ENCODE data around the gene GRIA1. TPM values are rescaled to one million over a fixed set of nuclear protein-coding genes. Genes with fewer than 3 reads are reported as not detected.
"Not testable (repeated sequence)": the region's sequence is repeated elsewhere in the genome, so short reads cannot be mapped to it uniquely, and the experiment has no call there.

The GRIA1 gene
- total and polyA plus RNA-seq, 10 of the 15 experiments (the other 5 are each of a cell fraction or from before 2014, with no cell fraction given), result 0.04 to 0.18 (median 0.04) TPM; not detected in 7

DNA sequence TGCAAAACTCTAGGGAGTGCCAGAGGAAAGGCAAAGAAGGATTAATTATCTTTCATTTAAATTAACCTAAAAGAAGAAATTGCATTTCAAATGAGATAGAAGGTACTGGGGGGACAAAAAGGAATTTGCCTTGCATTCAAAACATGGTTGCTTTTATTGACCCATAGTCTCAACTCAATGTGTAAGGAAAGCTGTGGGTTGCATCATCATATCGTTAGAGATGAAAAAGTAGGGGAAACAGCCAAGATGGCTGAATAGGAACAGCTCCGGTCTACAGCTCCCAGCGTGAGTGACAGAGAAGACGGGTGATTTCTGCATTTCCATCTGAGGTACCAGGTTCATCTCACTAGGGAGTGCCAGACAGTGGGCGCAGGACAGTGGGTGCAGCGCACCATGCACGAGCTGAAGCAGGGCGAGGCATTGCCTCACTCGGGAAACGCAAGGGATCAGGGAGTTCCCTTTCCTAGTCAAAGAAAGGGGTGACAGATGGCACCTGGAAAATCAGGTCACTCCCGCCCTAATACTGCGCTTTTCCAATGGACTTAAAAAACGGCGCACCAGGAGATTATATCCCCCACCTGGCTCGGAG is 232.6 kb downstream of the GRIA1 start:
- CTCF ChIA-PET; FAIRE-seq; H3K4me2 ChIP-seq (ENCODE audit: control insufficient read depth, insufficient read depth); RAD21 ChIA-PET (ENCODE audit: unreplicated experiment); DNase-seq (ENCODE audit: low read depth, low spot score); ATAC-seq; H3K27ac ChIP-seq (ENCODE audit: control insufficient read depth, insufficient read depth); H2AFZ ChIP-seq (ENCODE audit: control insufficient read depth, low read depth, low read length); intact Hi-C loops (cut with micrococcal nuclease; ENCODE audit: unreplicated experiment); H3K9me3 ChIP-seq (replicated peaks; ENCODE audit: control insufficient read depth, insufficient read depth, low read length); H3K36me3 ChIP-seq (ENCODE audit: control insufficient read depth in 2 of 2, insufficient read depth in 2 of 2, low read length in 1 of 2); H4K20me1 ChIP-seq (ENCODE audit: control insufficient read depth, insufficient read depth); POLR2A ChIA-PET; H3K27me3 ChIP-seq (replicated peaks in 1 of 2; ENCODE audit: control insufficient read depth in 2 of 2, insufficient read depth in 2 of 2, low read length in 1 of 2); H3K9ac ChIP-seq (ENCODE audit: control insufficient read depth, insufficient read depth, low read length); H3K79me2 ChIP-seq (ENCODE audit: control insufficient read depth, insufficient read depth, low read length); H3K4me3 ChIP-seq; H3K4me1 ChIP-seq (ENCODE audit: control insufficient read depth, insufficient read depth, low read length); BruUV-seq (replicated peaks); SMC1A ChIA-PET (ENCODE audit: uncharacterized antibody, unreplicated experiment); in situ Hi-C loops (cut with MboI): not testable (repeated sequence)
- 50% methylated on average over 9 of the region's 15 CpGs for WGBS (ENCODE audit: insufficient coverage, insufficient replicate concordance, low lambda C conversion rate, missing lambda C conversion rate)

DNA sequence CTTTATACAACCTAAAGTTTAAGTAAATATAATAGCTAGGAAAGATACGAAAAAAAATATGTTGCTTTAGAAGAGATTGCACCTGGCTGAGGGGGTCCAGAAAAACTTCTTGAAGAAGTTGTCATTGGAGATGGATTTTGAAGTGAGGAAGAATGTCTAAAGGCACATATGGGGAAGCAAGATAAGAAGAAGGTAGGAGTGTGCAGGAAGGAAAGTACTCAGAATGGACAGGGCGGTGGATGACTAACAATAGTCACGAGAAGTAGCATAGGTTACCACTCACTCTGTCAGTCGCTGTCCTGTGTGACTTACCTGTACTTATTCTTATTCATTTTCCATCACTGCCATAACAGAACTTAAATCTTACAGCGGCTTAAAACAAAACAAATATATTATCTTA is 251.6 kb downstream of the GRIA1 start:
- H4K20me1 ChIP-seq (ENCODE audit: control insufficient read depth, insufficient read depth), result no peaks in the 10 kb centered on the region
- BruUV-seq (replicated peaks), result no TSS peak
- no peaks in the 10 kb centered on the region for H3K4me1 ChIP-seq (ENCODE audit: control insufficient read depth, insufficient read depth, low read length)
- no peaks in the 10 kb centered on the region for H3K9me3 ChIP-seq (replicated peaks; ENCODE audit: control insufficient read depth, insufficient read depth, low read length)
- ATAC-seq (no peak), DNase-seq (ENCODE audit: low read depth, low spot score) (no peak), FAIRE-seq (no peak)
- no peak overlapping the region for H2AFZ ChIP-seq (ENCODE audit: control insufficient read depth, low read depth, low read length)
- H3K36me3 ChIP-seq (ENCODE audit: control insufficient read depth in 2 of 2, insufficient read depth in 2 of 2, low read length in 1 of 2), result no peaks in the 10 kb centered on the region
- TF ChIP-seq GABPA (IDR thresholded peaks at IDR 0.05; ENCODE audit: low read depth), result no peak
- no peak for TF ChIP-seq IKZF2 (IDR thresholded peaks at IDR 0.05)
- TF ChIP-seq ATF2 (IDR thresholded peaks at IDR 0.05; ENCODE audit: low read length), result no peak
- TF ChIP-seq ZNF384 (IDR thresholded peaks at IDR 0.05; ENCODE audit: borderline replicate concordance, low read depth, low read length), result no peak
- no peak for TF ChIP-seq RUNX3 (IDR thresholded peaks at IDR 0.05; ENCODE audit: low read length)
- no peak for TF ChIP-seq SUZ12 (IDR thresholded peaks at IDR 0.05; ENCODE audit: unreplicated experiment)
- TF ChIP-seq KAT2A (conservative IDR thresholded peaks at IDR 0.05; ENCODE audit: control insufficient read depth, low read depth, low read length), result no peak
- no peak for TF ChIP-seq SIX5 (IDR thresholded peaks at IDR 0.05; ENCODE audit: low read depth, low read length, severe bottlenecking)
- TF ChIP-seq GATAD2B (conservative IDR thresholded peaks at IDR 0.05; ENCODE audit: low read depth), result no peak
- TF ChIP-seq ZNF687 (IDR thresholded peaks at IDR 0.05), result no peak
- no peak overlapping the region for H3K4me3 ChIP-seq
- ChIA-PET SMC1A (ENCODE audit: uncharacterized antibody, unreplicated experiment) (no interaction called here), RAD21 (ENCODE audit: unreplicated experiment) (no interaction called here), POLR2A (no interaction called here), CTCF (interaction anchor here (0.6 kb wide), 1 partner anchor 151 kb away, joined by 3 read pairs; no protein-coding TSS in a partner anchor)
- H3K79me2 ChIP-seq (ENCODE audit: control insufficient read depth, insufficient read depth, low read length), result no peaks in the 10 kb centered on the region
- H3K4me2 ChIP-seq (ENCODE audit: control insufficient read depth, insufficient read depth), result no peak overlapping the region
- WGBS (ENCODE audit: insufficient coverage, insufficient replicate concordance, low lambda C conversion rate, missing lambda C conversion rate), result 10% methylated on average over 5 of the region's 5 CpGs
- intact Hi-C loops (cut with micrococcal nuclease; ENCODE audit: unreplicated experiment), result no loop called here
- in situ Hi-C loops (cut with MboI), result no loop called here
- H3K27ac ChIP-seq (ENCODE audit: control insufficient read depth, insufficient read depth), result no peak overlapping the region
- no peak overlapping the region for H3K9ac ChIP-seq (ENCODE audit: control insufficient read depth, insufficient read depth, low read length)
- no peaks in the 10 kb centered on the region; a peak in 1 of 4 replicates for H3K27me3 ChIP-seq (replicated peaks in 1 of 2; ENCODE audit: control insufficient read depth in 2 of 2, insufficient read depth in 2 of 2, low read length in 1 of 2)

Data from GM12878 (cell line).